C4-2B (cell line): ENCODE measurements around the gene SVOPL.

ENCODE experiments used
- CTCF ChIP-seq: fragments of 450-650 bp; conservative IDR thresholded peaks from 2 replicates; pipeline ENCODE4 v1.5.1; 2017; ENCODE audit warnings: mild to moderate bottlenecking
- ZFX ChIP-seq: fragments of 450-650 bp; IDR thresholded peaks from 2 replicates; pipeline ENCODE4 v1.6.1; 2017

GRCh38 chr7:138569418-138569817 is 131.7 kb downstream of the SVOPL start:
- no peak for TF ChIP-seq CTCF
- no peak for TF ChIP-seq ZFX
